Adrenal gland (tissue), 5 donors: ENCODE results near the gene POLE.

ENCODE experiments used
- POLR2A ChIP-seq, 2 donors: fragments of 450-650 bp; IDR thresholded peaks; one replicate each; pipeline ENCODE4 v1.6.1; 2017; ENCODE audit warnings: antibody characterized with exemption in 2 of 2, mild to moderate bottlenecking in 2 of 2, moderate library complexity in 1 of 2
- TF ChIP-seq, protein P1 (sequence below), 6 experiments: fragments of 450-650 bp in 4 of 6; fragments of 200-600 bp in 2 of 6; sonication (generic) in 1 of 6; IDR thresholded peaks; 1 replicate in 5 of 6; 2 replicates in 1 of 6; pipeline versions ENCODE4 v1.5.1 to v1.8.0; 2016 to 2021; ENCODE audit warnings: antibody characterized with exemption in 6 of 6, mild to moderate bottlenecking in 2 of 6, moderate library complexity in 1 of 6
- donor health status: DM: no; HTN: no; CAD: no.

DNA sequence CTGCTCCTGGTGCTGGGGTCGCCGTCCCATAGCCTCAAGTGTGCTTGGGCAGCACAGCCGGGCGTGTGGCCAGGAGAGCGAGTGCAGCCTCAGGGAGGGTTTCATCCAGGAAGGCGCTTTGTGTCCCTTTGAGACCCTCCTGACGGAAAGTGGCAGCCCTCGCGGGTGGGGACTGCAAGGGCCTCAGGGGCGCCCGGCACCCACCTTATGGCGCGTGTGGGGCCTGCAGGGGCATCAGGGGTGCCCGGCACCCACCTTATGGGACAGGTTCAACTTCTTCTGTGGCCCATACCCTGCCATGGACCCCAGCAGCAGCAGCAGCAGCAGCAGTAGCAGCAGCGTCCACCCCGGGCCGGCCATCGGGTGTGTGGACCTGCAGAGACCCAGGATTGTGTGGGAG lies 81.2 kb downstream of the POLE start:
- TF ChIP-seq POLR2A (IDR thresholded peaks at IDR 0.05), result no peak
- TF ChIP-seq, protein P1, sequence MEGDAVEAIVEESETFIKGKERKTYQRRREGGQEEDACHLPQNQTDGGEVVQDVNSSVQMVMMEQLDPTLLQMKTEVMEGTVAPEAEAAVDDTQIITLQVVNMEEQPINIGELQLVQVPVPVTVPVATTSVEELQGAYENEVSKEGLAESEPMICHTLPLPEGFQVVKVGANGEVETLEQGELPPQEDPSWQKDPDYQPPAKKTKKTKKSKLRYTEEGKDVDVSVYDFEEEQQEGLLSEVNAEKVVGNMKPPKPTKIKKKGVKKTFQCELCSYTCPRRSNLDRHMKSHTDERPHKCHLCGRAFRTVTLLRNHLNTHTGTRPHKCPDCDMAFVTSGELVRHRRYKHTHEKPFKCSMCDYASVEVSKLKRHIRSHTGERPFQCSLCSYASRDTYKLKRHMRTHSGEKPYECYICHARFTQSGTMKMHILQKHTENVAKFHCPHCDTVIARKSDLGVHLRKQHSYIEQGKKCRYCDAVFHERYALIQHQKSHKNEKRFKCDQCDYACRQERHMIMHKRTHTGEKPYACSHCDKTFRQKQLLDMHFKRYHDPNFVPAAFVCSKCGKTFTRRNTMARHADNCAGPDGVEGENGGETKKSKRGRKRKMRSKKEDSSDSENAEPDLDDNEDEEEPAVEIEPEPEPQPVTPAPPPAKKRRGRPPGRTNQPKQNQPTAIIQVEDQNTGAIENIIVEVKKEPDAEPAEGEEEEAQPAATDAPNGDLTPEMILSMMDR (IDR thresholded peaks at IDR 0.05), result no peak
